ENCODE measurements around the gene OR8J3. TPM values are rescaled to one million over a fixed set of nuclear protein-coding genes. Genes with fewer than 3 reads are reported as not detected.
"Not testable (repeated sequence)": the region's sequence is repeated elsewhere in the genome, so short reads cannot be mapped to it uniquely, and the experiment has no call there.

The OR8J3 gene, protein sequence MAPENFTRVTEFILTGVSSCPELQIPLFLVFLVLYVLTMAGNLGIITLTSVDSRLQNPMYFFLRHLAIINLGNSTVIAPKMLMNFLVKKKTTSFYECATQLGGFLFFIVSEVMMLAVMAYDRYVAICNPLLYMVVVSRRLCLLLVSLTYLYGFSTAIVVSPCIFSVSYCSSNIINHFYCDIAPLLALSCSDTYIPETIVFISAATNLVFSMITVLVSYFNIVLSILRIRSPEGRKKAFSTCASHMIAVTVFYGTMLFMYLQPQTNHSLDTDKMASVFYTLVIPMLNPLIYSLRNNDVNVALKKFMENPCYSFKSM
- not detected for polyA plus RNA-seq (ENCODE audit: insufficient read depth in 1 of 5, insufficient read length in 5 of 5, low replicate concordance in 1 of 5)
- long read RNA-seq, donor 1, result 0 reads
- long read RNA-seq, donor 2, result 0 reads
- long read RNA-seq, donor 3, result 0 reads
- long read RNA-seq, donor 4, result 0 reads
- long read RNA-seq, donor 5, result 0 reads
- long read RNA-seq, donor 6, result 0 reads
- long read RNA-seq, donor 7, result 0 reads
- long read RNA-seq, donor 8, result 0 reads

DNA sequence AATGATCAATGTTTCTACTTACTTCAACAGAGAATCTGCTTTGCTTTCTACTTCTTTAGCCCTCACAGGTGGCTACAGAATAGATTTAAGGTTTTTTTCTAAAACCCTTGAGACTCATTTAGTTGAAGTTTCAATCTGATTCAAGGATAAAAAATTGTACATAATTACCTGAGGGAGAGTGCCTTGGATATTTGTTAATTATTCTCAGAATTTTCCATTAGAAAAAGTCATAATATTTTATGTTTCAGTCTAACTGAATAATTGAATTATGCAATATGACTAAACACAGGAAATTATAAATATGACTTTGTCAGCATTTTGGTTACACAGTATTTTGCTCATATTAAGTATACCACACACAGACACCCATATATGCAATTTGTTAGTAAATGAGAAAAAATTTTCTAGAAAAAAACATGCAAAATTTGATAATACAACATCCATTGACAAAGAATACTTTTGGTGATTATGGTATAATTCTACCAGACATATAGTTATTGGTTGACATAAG, at the start of gene OR8J3:
TSS of gene OR8J3 (minus strand) at position 51 of the 511 bp plus-strand sequence. CDS start 2,483 bp downstream, outside the sequence.
- no peak for DNase-seq

DNA sequence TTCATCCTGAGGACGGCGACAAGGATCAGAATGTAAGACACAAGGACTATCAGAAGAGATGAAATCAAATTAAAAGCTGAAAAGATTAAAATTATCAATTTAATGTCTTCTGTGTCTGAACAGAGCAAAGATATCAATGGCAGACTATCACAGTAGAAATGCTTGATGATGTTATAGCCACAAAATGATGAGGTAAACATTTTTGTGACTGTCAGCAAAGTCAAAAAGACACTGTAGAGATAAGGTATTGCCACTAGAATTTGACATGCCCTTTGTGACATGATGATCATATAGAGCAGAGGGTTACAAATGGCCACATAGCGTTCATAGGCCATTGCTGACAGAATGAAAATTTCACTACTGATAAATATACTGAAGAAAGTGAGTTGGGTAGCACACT, 48.6 kb upstream of the OR8J3 start:
- DNase-seq, result no peak

GRCh38 chr11:56183459-56183858, 43.5 kb upstream of the OR8J3 start:
- DNase-seq, result no peak

DNA sequence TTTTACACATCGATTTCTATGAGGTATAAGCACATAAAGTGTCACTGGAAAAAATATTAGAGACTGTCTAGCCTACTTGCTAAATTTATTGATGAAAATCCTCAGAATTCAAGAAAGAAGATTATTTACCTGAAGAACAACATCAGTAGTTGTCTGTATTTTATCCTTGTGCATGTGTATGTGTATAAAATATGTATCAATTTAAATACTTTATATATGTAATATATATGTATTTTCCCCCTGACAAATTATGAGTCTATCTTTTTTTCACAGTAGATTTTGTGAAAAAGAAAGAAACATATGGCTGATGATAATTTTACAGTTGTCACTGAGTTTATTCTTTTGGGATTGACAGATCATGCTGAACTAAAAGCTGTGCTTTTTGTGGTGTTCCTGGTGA, 36.3 kb upstream of the OR8J3 start, which contains the start of gene OR5J2:
TSS of gene OR5J2 (plus strand) at position 301 of the 400 bp plus-strand sequence. CDS start at position 301, 0 bp downstream.
- DNase-seq, result no peak

DNA sequence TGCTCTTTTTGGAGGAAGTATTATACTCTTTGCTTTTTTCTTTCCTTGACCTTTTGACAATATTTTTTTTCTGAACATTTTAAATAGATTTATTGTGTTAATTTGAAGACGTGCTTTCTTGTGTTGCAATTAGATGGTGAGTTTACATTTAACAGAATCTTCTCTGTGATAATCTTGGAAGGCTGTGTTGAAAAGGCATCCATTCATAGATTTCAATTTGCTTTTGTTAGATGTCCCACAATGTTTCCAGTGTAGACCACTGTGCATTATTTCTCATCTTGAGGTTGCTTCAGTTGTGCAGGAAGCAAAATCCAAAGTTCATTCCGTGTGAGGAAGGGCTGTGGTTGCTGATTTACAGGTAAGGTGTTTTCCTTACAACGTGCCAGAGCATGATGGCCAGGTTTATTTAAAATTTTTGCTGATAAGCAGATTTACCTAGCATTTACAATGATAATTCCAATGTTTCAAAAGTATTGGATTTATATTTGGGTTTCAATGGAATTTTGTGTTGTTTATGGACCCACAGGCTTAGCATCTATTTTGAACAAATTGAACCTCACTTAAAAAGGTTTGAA, 32.3 kb upstream of the OR8J3 start:
- DNase-seq, result no peak

DNA sequence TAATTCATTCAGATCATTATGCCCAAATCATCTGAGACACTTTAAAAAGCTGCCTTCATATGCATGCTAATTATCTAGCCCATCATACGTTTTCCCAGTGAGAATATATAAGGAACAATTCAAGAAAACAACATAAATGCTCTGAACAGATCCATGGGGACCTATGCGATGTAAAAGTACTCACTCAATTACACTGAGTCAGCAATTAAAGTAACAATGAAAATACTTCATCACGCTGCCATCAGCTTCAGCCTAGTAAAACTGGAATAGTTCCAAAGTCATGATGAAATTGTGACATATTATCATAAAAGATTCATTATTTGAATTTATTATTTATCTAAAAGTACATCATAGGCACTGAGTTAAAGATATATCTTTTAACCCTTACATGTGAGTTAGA, 23.8 kb upstream of the OR8J3 start:
- DNase-seq, result no peak

DNA sequence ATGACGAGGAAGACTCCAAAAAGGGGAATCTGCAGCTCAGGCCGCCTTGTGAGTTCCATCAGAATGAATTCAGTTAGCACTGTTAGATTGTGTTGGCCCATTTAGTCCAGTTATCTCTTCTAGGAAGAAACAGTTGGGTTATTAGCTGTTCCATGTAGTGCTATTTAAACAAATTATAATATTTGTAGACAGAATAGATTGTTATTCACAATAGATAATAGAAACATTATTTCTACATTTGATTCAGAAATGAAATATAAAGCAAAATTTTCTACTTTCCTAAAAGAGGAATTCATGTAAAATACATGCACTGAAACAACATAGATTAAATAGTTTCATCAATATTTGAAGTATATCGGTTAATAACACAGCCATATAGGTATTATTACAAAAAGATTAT, 20.2 kb upstream of the OR8J3 start, which contains the start of gene OR8K5:
TSS of gene OR8K5 (minus strand) at position 101 of the 400 bp plus-strand sequence. CDS start at position 101, 0 bp downstream.
- DNase-seq, result no peak

DNA sequence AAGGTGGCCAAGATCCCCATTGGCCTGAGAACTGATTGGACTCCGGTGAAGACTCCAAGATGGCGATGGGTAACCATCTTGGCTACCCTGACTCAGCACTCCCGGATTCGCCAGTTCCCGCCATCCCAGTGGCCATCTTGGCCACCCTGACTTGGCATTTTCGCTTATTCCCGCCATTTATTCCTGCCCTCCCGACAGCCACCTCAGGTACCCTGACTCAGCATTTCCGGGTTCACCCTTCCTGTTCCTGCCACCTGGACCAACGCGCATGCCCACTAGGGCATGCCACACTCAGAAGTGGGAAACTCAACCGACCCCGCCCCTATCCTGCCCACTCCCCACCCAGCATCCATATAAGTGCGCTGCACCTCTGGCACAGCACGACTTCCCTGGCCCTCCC, 12.3 kb upstream of the OR8J3 start:
- no peak for DNase-seq

DNA sequence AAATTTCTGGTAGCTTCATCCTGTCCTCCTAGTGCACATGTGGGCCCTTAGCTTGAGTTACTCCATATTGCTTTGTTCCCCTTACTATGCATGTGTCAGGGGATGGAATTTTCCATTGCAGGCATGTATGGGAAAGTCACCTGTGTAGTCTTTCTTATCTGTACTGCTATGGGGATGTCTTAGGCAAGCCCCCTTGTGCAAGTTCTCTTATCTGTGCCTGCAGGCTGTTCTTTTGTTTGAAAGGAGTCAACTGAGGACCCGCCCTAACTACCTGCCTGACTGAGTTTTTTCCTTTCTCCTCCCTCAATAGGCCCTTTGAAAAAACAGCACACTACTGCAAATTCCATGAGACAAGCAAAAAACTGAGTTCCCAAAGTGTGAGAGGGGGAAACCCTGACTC, 11.4 kb upstream of the OR8J3 start:
- DNase-seq, result no peak

DNA sequence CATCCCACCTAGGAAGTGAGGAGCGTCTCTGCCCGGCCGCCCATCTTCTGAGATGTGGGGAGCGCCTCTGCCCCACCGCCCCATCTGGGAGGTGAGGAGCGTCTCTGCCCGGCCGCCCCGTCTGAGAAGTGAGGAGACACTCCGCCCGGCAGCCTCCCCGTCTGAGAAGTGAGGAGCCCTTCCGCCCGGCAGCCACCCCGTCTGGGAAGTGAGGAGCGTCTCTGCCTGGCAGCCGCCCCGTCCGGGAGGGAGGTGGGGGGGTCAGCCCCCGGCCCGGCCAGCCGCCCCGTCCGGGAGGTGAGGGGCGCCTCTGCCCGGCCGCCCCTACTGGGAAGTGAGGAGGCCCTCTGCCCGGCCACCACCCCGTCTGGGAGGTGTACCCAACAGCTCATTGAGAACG, 3.7 kb upstream of the OR8J3 start:
- DNase-seq, result not testable (repeated sequence)

DNA sequence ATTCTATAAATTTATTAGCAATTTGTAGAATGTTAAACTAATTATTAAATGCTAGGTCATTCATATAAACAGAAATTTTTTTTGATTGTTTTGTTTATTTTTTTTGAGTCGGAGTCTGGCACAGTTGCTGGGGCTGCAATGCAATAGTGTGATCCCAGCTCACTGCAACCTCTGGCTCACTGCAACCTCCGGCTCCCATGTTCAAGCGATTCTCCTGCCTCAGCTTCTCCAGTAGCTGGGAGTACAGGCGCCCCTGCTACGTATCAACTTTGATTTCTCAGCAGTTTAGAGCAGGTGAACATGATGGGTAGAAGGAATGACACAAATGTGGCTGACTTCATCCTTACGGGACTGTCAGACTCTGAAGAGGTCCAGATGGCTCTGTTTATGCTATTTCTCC, 17.9 kb downstream of the OR8J3 start, which contains the start of gene OR8H3:
TSS of gene OR8H3 (plus strand) at position 301 of the 400 bp plus-strand sequence. CDS start at position 301, 0 bp downstream.
- no peak for DNase-seq

GRCh38 chr11:56103210-56103737, 36.7 kb downstream of the OR8J3 start, which contains the start of gene OR8H2:
Gene OR8H2, plus strand, starts transcription at chr11:56103687. Its CDS starts 1,356 bp downstream, at chr11:56105043.
- no peak for DNase-seq

DNA sequence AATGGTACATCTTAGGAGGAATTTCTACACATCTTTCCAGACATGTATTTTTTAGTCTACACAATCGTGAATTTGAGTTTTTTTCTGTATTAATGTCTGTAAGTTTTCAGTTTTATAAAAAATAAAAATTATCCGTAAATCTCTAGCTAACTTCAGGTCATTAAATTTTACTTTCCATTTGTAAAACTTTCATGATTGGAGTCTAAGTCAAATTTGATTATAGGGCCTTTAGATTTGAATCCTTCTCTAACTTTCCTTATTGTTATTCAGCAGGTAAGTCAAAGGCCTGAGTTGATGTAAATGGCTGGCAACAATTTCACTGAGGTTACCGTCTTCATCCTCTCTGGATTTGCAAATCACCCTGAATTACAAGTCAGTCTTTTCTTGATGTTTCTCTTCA, 47.0 kb downstream of the OR8J3 start, which contains the start of gene OR8I2:
TSS of gene OR8I2 (plus strand) at position 301 of the 400 bp plus-strand sequence. CDS start at position 301, 0 bp downstream.
- DNase-seq, result no peak

- no peak for DNase-seq
Observed at GRCh38 chr11:56089697-56090096, 50.3 kb downstream of the OR8J3 start.

Other genes starting within 250 kb of the OR8J3 start
- not detected for gene OR5W2, start 225.6 kb downstream of the OR8J3 start, polyA plus RNA-seq (ENCODE audit: insufficient read depth in 1 of 5, insufficient read length in 5 of 5, low replicate concordance in 1 of 5)
- gene OR5I1, start 203.8 kb downstream of the OR8J3 start, polyA plus RNA-seq (ENCODE audit: insufficient read depth in 1 of 5, insufficient read length in 5 of 5, low replicate concordance in 1 of 5), result not detected
- gene OR10AG1, start 170.3 kb downstream of the OR8J3 start, polyA plus RNA-seq (ENCODE audit: insufficient read depth in 1 of 5, insufficient read length in 5 of 5, low replicate concordance in 1 of 5), result not detected
- gene OR5F1, start 145.6 kb downstream of the OR8J3 start, polyA plus RNA-seq (ENCODE audit: insufficient read depth in 1 of 5, insufficient read length in 5 of 5, low replicate concordance in 1 of 5), result not detected
- under 1 TPM; 0.04 to 0.08 (median 0.06) TPM for gene OR5AS1, start 112.5 kb downstream of the OR8J3 start, polyA plus RNA-seq (ENCODE audit: insufficient read depth in 1 of 5, insufficient read length in 5 of 5, low replicate concordance in 1 of 5)
- gene OR8I2, start 46.9 kb downstream of the OR8J3 start, polyA plus RNA-seq (ENCODE audit: insufficient read depth in 1 of 5, insufficient read length in 5 of 5, low replicate concordance in 1 of 5), result not detected
- not detected for gene OR8H2, start 36.5 kb downstream of the OR8J3 start, polyA plus RNA-seq (ENCODE audit: insufficient read depth in 1 of 5, insufficient read length in 5 of 5, low replicate concordance in 1 of 5)
- not detected for gene OR8H3, start 17.8 kb downstream of the OR8J3 start, polyA plus RNA-seq (ENCODE audit: insufficient read depth in 1 of 5, insufficient read length in 5 of 5, low replicate concordance in 1 of 5)
- not detected for gene OR8K5, start 20.1 kb upstream of the OR8J3 start, polyA plus RNA-seq (ENCODE audit: insufficient read depth in 1 of 5, insufficient read length in 5 of 5, low replicate concordance in 1 of 5)
- not detected for gene OR5J2, start 36.4 kb upstream of the OR8J3 start, polyA plus RNA-seq (ENCODE audit: insufficient read depth in 1 of 5, insufficient read length in 5 of 5, low replicate concordance in 1 of 5)
- not detected for gene OR5T2, start 94.1 kb upstream of the OR8J3 start, polyA plus RNA-seq (ENCODE audit: insufficient read depth in 1 of 5, insufficient read length in 5 of 5, low replicate concordance in 1 of 5)
- gene OR5T3, start 112.1 kb upstream of the OR8J3 start, polyA plus RNA-seq (ENCODE audit: insufficient read depth in 1 of 5, insufficient read length in 5 of 5, low replicate concordance in 1 of 5), result not detected
- not detected for gene OR5T1, start 134.0 kb upstream of the OR8J3 start, polyA plus RNA-seq (ENCODE audit: insufficient read depth in 1 of 5, insufficient read length in 5 of 5, low replicate concordance in 1 of 5)
- under 1 TPM in 1 of 5 donors, not detected in 4; 0.04 TPM for gene OR8H1, start 152.1 kb upstream of the OR8J3 start, polyA plus RNA-seq (ENCODE audit: insufficient read depth in 1 of 5, insufficient read length in 5 of 5, low replicate concordance in 1 of 5)
- gene OR8K3, start 174.9 kb upstream of the OR8J3 start, polyA plus RNA-seq (ENCODE audit: insufficient read depth in 1 of 5, insufficient read length in 5 of 5, low replicate concordance in 1 of 5), result not detected
- gene OR8K1, start 205.8 kb upstream of the OR8J3 start, polyA plus RNA-seq (ENCODE audit: insufficient read depth in 1 of 5, insufficient read length in 5 of 5, low replicate concordance in 1 of 5), result not detected
- gene OR8J1, start 214.1 kb upstream of the OR8J3 start, polyA plus RNA-seq (ENCODE audit: insufficient read depth in 1 of 5, insufficient read length in 5 of 5, low replicate concordance in 1 of 5), result not detected
- not detected for gene OR8U1, start 235.4 kb upstream of the OR8J3 start, polyA plus RNA-seq (ENCODE audit: insufficient read depth in 1 of 5, insufficient read length in 5 of 5, low replicate concordance in 1 of 5)